K562 (cell line): ENCODE results near the gene TRIM24.

Experiments used
- BRF2 ChIP-seq: IDR thresholded peaks from 3 replicates; pipeline ENCODE4 v1.6.1; 2011; ENCODE audit warnings: borderline replicate concordance, mild to moderate bottlenecking; ENCODE audit not compliant: insufficient read length, insufficient read depth
- CAMTA2 ChIP-seq: fragments of 250-450 bp; sonication (Bioruptor Pico); conservative IDR thresholded peaks from 2 replicates; pipeline ENCODE4 v1.5.1; 2022
- CSDE1 ChIP-seq, 2 experiments: fragments of 450-650 bp; IDR thresholded peaks; 2 replicates each; pipeline ENCODE4 v1.6.1; 2016; ENCODE audit warnings: mild to moderate bottlenecking in 1 of 2
- CTCF ChIP-seq, 3 experiments: IDR thresholded peaks in 2 of 3; conservative IDR thresholded peaks in 1 of 3; 2 replicates each; pipeline ENCODE4 v1.5.1; 2011 to 2012; ENCODE audit warnings: low read length in 3 of 3, mild to moderate bottlenecking in 3 of 3, control low read depth in 2 of 3, improper control_type of control experiment in 1 of 3, inconsistent platforms in 1 of 3, low read depth in 1 of 3, mixed read lengths in 1 of 3, moderate library complexity in 1 of 3; ENCODE audit not compliant: insufficient read depth in 2 of 3
- IRF2 ChIP-seq: sonication (generic); formaldehyde crosslinking; IDR thresholded peaks from 2 replicates; pipeline ENCODE4 v1.8.1; 2022; ENCODE audit warnings: mild to moderate bottlenecking, missing genetic modification reagents
- MNT ChIP-seq, 2 experiments: fragments of 450-650 bp; conservative IDR thresholded peaks; 2 replicates each; pipeline ENCODE4 v1.6.1; 2017; ENCODE audit warnings: mild to moderate bottlenecking in 2 of 2, moderate library complexity in 2 of 2
- SAFB2 ChIP-seq: fragments of 200-400 bp; formaldehyde crosslinking; IDR thresholded peaks from 2 replicates; pipeline ENCODE4 v1.6.1; 2018; ENCODE audit warnings: borderline replicate concordance, low read length, low read depth, moderate library complexity; ENCODE audit not compliant: severe bottlenecking
- SMARCA5 ChIP-seq: fragments of 450-650 bp; IDR thresholded peaks from 2 replicates; pipeline ENCODE4 v1.6.1; 2016
- ZBTB43 ChIP-seq: sonication (generic); formaldehyde crosslinking; IDR thresholded peaks from 2 replicates; pipeline ENCODE4 v1.8.0; 2023; ENCODE audit warnings: mild to moderate bottlenecking, missing genetic modification reagents
- ZHX1 ChIP-seq: fragments of 150-350 bp; conservative IDR thresholded peaks from 2 replicates; pipeline ENCODE4 v1.6.1; 2014; ENCODE audit warnings: low read length
- ZNF133 ChIP-seq: fragments of 250-450 bp; sonication (Bioruptor Pico); IDR thresholded peaks from 2 replicates; pipeline ENCODE4 v1.4.0; 2020; ENCODE audit warnings: mild to moderate bottlenecking
- ZNF280B ChIP-seq: fragments of 250-450 bp; sonication (Bioruptor Pico); IDR thresholded peaks from 2 replicates; pipeline ENCODE4 v1.5.1; 2021; ENCODE audit warnings: mild to moderate bottlenecking
- ZNF830 ChIP-seq: fragments of 250-450 bp; sonication (Bioruptor Pico); IDR thresholded peaks from 2 replicates; pipeline ENCODE4 v1.5.0; 2021; ENCODE audit warnings: mild to moderate bottlenecking

- TF ChIP-seq IRF2 (CRISPR knock-in tag) (no peak), MNT (conservative IDR thresholded peaks at IDR 0.05) (no peak), ZNF280B (CRISPR knock-in tag) (no peak), CTCF (IDR thresholded peaks at IDR 0.05 in 2 of 3, conservative IDR thresholded peaks at IDR 0.05 in 1 of 3; ENCODE audit: insufficient read depth in 2 of 3, low read depth in 1 of 3, low read length in 3 of 3) (no peak), ZBTB43 (no peak), CAMTA2 (CRISPR knock-in tag) (no peak), SAFB2 (no peak), CSDE1 (IDR thresholded peaks at IDR 0.05) (no peak), ZHX1 (no peak), SMARCA5 (no peak), ZNF133 (CRISPR knock-in tag) (no peak), BRF2 (no peak), ZNF830 (CRISPR knock-in tag) (no peak)
These were observed 23.5 kb downstream of the TRIM24 start for GRCh38 chr7:138483531-138483930.
